ENCODE measurements around the gene TRAF3IP1.
A peak's percentile ranks its signal among the peaks of the same experiment; 100 is the strongest.

TRAF3IP1 gene

GRCh38 chr2:238336793-238337444 is 16.6 kb downstream of the TRAF3IP1 start:
- H3K4me3 ChIP-seq (ENCODE audit: low read depth, low read length) = no peak overlapping the region
- TF ChIP-seq CTCF (IDR thresholded peaks at IDR 0.05; ENCODE audit: borderline replicate concordance, insufficient read depth, low read depth, low read length) = no peak

GRCh38 chr2:238337846-238338245 is 17.5 kb downstream of the TRAF3IP1 start:
- H3K4me3 ChIP-seq (ENCODE audit: low read depth, low read length) = no peak overlapping the region
- no peak for TF ChIP-seq CTCF (IDR thresholded peaks at IDR 0.05; ENCODE audit: borderline replicate concordance, insufficient read depth, low read depth, low read length)

GRCh38 chr2:238338710-238339394 is 18.5 kb downstream of the TRAF3IP1 start:
- no peak overlapping the region for H3K4me3 ChIP-seq (ENCODE audit: low read depth, low read length)
- no peak for TF ChIP-seq CTCF (IDR thresholded peaks at IDR 0.05; ENCODE audit: borderline replicate concordance, insufficient read depth, low read depth, low read length)

GRCh38 chr2:238339395-238339780 is 19.1 kb downstream of the TRAF3IP1 start:
- TF ChIP-seq CTCF (IDR thresholded peaks at IDR 0.05; ENCODE audit: borderline replicate concordance, insufficient read depth, low read depth, low read length) = no peak
- H3K4me3 ChIP-seq (ENCODE audit: low read depth, low read length) = no peak overlapping the region

- 0 out of 2 replicates have a peak, but pooled peaks have one; percentile 16 for TF ChIP-seq CTCF (IDR thresholded peaks at IDR 0.05; ENCODE audit: borderline replicate concordance, insufficient read depth, low read depth, low read length)
- H3K4me3 ChIP-seq (ENCODE audit: low read depth, low read length) = no peak overlapping the region
These were observed 19.5 kb downstream of the TRAF3IP1 start for GRCh38 chr2:238339814-238340213.

- TF ChIP-seq CTCF (IDR thresholded peaks at IDR 0.05; ENCODE audit: borderline replicate concordance, insufficient read depth, low read depth, low read length) = no peak
These were observed 21.2 kb downstream of the TRAF3IP1 start for GRCh38 chr2:238341536-238341935.

GRCh38 chr2:238344035-238344434 is 23.7 kb downstream of the TRAF3IP1 start:
- no peak overlapping the region for H3K4me3 ChIP-seq (ENCODE audit: low read depth, low read length)
- TF ChIP-seq CTCF (IDR thresholded peaks at IDR 0.05; ENCODE audit: borderline replicate concordance, insufficient read depth, low read depth, low read length) = no peak

More at GRCh38 chr2:238341536-238341935, 21.2 kb downstream of the TRAF3IP1 start:
- H3K4me3 ChIP-seq (ENCODE audit: low read depth, low read length) = no peak overlapping the region

Measured in GM12875 (cell line).